ENCODE results near the gene PCK1.

Gene PCK1

GRCh38 chr20:57589728-57590484, 29.0 kb downstream of the PCK1 start:
- DNase-seq: no peak

- DNase-seq: no peak
These were observed 29.8 kb downstream of the PCK1 start for GRCh38 chr20:57590485-57591288.

GRCh38 chr20:57591289-57592229, 30.6 kb downstream of the PCK1 start:
- no peak for DNase-seq

- DNase-seq: no peak
These were observed 31.6 kb downstream of the PCK1 start for GRCh38 chr20:57592263-57593092.

GRCh38 chr20:57593134-57593886, 32.4 kb downstream of the PCK1 start:
- DNase-seq: no peak

- peak; percentile 43 to 45 for DNase-seq
These were observed 33.4 kb downstream of the PCK1 start for GRCh38 chr20:57594092-57594951.

- no peak for DNase-seq
These were observed 34.4 kb downstream of the PCK1 start for GRCh38 chr20:57595041-57596030.

- DNase-seq: no peak
These were observed 35.4 kb downstream of the PCK1 start for GRCh38 chr20:57596358-57596757.

- peak; percentile 64 to 65 for DNase-seq
These were observed 36.4 kb downstream of the PCK1 start for GRCh38 chr20:57596998-57597939.

- DNase-seq: no peak
These were observed 37.1 kb downstream of the PCK1 start for GRCh38 chr20:57598060-57598459.

GRCh38 chr20:57598491-57598890, 37.6 kb downstream of the PCK1 start:
- no peak for DNase-seq

GRCh38 chr20:57600320-57601210, 39.7 kb downstream of the PCK1 start:
- no peak for DNase-seq

GRCh38 chr20:57601211-57601570, 40.3 kb downstream of the PCK1 start:
- no peak for DNase-seq

GRCh38 chr20:57601737-57602136, 40.8 kb downstream of the PCK1 start:
- no peak for DNase-seq

GRCh38 chr20:57603120-57603519, 42.2 kb downstream of the PCK1 start:
- DNase-seq: no peak

- no peak for DNase-seq
These were observed 44.1 kb downstream of the PCK1 start for GRCh38 chr20:57605045-57605444.

- DNase-seq: no peak
These were observed 45.0 kb downstream of the PCK1 start for GRCh38 chr20:57605878-57606277.
